HG03097 (cell line): ENCODE results near the gene DMRTA2.

Source experiments
- ATAC-seq: cut with Tn5 transposase; IDR thresholded peaks from one replicate; pipeline ENCODE4 v1.9.1; 2021; ENCODE audit not compliant: unreplicated experiment, low FRiP score

Gene DMRTA2

DNA sequence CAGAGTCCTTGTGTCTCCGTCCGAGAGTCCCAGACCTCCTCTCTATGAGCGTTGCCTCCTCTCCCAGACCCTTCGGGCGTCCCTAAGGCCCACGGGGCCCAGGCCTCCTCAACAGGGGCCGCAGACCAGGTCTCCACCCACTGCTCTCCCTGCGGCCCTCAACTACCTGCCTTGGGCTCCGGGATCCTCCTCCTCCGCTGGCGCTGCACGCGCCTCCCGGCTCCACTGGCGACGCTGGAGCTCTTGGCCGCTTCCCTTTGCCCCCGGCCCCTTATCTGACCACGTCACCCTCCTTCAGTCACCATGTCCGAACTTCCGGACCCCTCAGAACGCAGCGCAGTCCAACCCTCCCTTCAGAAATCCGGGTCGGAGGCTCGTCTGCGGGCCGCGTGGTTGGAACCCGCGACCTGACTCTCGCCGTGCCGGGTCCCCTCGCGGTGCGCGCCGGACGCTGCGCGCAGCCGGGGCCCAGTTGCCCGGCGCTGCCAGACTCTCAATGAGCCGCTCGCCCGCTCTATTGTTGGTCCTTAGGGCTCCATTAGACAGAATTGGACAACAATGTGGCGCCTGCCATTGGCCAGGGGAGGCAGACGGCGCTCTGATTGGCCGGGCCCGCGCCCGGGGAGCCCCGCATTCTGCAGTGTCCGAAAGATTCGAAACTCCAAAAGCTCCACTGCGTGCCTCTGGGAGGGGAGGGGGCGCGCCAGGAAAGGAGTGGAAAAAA is at the start of gene DMRTA2:
DMRTA2 (minus strand) TSS at position 498 of the 724 bp plus-strand sequence. CDS start 1,907 bp downstream, outside the sequence.
- ATAC-seq, result no peak

DNA sequence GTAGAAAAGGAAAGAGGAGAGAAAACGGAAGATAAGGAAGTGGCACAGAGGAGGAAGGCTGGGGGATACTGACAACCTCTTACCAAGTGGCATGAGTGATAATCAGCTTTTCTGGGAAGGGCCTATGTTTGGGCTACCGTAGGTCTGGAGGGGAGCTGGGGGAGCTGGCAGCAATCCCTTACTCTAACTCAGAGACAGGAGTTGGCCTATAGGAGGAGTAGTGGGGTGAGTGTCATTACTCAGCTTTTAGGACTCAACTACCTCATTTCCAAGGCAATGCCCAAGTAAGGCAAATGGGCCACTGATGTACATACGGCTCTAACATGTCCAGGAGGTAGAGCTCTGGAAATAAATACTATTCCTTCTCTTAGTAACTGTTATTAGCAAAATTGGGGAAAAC is 48.7 kb upstream of the DMRTA2 start:
- no peak for ATAC-seq

DNA sequence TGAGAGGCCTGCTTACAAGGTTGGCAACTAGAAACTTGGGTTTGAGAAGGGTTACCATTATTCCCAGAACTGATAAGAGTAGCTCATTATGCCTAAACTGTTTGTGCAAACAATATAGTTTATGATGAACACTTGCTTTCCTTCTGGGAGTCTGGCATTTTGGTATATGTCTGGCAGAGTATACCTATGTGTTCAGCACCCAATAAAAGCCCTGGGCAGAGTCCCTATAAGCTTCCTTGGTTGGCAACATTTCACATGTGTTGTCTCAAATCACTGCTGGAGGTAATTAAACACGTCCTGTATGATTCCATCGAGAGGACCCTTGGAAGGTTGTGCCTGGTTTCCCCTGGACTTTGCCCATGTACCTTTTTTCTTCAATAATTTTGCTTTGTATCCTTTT is 39.7 kb upstream of the DMRTA2 start:
- ATAC-seq, result no peak

DNA sequence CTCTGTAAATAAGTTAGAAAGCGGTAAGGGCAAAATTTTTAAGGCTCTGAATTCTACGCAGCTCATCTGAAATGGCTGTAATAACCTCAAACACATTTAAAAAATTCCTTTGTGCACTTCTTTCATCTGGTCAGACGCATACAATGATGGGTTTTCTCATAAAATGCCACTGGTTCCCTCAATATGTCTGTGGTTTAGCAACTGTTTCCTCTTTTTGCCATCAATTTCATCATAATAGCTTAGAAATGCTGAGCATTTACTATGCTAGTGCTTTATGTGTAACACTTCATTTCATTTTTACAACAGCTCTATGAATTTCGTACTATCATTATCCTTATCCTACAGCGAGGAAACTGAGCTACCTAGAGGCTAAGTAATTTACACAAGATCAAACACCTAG is 35.3 kb upstream of the DMRTA2 start:
- no peak for ATAC-seq

DNA sequence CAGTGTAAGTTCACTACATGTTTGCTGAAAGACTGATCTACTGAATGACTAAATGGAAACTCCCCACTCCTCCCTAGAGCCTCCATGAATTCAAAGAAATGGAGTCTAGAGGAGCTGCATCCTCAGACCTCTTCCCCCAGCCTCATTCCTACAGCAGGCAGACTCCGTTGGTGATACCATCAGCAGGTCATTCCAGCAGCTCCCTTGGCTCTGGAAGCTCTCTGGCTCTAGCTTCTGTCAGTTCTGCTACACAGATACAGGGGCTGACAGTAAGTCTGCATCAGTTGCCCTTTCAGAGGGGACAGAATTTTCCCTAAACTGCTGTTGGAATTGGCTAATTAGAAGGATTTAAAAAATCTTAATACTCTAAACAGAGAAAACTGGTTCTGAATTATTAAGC is 31.7 kb upstream of the DMRTA2 start:
- no peak for ATAC-seq

DNA sequence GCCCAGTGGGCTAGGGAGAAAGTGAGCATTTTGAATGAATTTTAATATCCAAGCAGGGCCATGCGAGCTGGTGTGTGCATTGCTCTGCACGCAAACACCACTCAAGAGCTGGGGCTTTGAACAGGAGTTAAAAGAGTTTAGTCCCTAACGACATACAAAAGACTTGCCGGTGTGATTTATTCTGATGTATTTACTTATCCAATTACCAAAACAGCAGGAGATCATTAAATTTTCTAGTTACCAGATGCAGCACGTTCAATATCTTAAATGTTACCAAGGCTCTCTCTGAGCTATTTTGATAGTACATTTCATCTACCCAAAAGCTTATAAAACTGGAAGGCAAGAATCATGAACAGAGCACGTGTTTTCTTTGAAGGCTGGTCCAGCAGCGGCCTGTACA is 30.0 kb upstream of the DMRTA2 start:
- ATAC-seq, result no peak

DNA sequence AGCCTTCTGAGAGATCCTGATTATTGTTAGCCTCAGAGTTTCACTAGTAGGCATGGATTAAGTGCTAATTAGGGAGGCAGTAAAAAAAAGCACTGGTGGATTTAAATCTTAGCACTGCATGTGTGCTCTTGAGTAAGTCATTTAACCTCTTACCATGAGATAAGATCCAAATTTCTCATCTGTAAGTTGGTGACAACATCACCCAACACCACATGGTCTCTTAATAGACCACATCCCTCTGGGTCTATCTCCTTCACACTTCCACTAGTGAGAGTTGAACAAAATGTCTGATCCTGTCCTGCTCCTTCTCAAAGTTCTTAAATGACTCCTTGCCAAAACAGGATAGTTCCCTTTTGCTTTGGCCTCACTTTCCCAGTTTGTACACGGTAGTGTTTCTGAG is 29.5 kb upstream of the DMRTA2 start:
- no peak for ATAC-seq

DNA sequence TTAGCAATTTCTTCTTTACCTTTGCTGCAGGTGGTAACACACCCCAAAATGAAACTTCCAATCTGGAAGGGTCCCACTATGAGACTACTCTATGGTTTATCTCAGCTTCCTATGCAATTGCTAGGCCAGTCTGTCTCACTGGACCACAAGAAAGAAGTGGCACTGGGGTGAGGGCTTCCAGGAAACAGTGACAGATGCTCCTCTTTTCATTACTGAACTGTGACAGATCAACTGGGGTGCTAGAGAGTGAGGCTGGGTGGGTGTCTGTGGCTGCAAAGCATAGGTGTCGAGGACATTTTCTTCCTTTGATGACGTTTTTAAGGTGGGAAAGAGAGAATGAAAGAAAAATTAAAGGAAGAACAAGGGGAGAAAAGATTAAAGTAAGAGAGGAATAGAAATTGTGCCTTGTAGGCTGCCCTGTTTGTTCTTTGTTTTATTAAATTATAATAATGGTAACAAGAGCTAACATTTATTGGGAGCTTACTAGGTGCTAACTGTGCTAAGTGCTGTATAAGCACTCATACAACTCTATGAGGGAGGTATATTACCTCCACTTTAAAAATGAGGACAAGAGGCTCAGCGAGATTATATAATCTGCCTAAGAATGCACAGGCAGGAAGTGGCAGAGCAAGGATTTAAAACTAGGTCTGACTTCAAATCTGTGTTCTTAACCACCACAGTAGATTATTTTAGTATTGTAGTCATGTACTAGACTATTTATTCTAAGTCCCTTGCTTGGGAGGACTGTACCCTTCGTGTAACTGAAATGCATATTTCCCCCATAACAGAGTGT is 27.8 kb upstream of the DMRTA2 start:
- ATAC-seq, result no peak

DNA sequence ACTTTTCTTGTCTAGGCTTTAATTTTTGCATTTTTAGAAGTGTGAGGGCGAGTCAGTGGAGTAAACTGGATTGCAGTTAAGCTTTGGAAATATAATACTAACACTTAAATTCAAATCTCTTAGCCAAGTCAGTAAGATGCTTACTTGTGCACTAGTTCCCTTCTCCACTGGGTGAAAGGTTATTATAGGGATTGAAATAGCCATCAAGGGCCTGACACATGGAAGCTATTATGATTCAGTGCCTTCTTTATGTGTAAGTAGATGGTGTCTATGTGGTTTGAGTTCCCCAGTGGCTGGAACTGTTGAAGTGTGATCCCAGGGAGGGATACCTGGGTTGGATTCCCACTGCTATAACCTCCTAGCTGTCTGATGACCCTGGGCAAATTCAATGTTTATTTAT is 24.7 kb upstream of the DMRTA2 start:
- ATAC-seq, result no peak

DNA sequence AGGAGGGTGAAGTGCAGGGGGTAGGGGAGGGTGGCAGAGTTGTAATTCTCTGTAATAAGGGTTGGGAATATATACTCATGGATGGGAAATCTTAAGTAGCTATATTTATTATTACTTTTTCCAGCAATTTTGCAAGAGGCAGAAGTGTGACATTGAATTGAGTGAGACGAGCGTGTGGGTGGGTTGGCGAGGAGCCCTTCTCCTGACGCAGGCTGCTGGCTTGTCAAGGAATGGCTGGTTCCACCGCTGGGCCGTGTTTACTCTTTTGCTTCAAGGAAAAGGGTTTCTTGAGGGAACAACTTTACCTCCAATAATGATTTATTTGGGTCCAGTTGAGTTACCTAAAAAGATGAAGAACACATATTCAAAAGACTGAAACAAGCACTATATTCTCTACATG is 17.9 kb upstream of the DMRTA2 start:
- ATAC-seq, result no peak

DNA sequence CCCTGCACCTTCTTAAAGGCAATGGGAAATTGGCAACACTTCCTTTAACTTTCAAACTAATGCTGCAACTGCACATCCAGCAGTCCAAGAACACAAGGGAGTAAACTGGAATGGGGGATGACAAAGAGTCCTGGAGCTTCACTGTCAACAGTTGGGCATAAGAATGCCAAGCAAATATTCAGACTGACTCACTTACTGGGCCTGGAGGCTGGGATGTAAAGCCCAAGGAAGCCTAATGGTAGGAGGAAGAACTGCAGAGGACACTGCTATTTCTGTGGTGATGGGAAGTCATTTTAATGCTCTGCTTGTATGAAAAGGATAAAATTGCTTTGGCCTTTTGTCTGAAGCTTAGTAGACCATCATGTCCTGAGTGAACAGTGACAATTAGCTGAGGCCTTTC is 15.7 kb upstream of the DMRTA2 start:
- ATAC-seq, result no peak

DNA sequence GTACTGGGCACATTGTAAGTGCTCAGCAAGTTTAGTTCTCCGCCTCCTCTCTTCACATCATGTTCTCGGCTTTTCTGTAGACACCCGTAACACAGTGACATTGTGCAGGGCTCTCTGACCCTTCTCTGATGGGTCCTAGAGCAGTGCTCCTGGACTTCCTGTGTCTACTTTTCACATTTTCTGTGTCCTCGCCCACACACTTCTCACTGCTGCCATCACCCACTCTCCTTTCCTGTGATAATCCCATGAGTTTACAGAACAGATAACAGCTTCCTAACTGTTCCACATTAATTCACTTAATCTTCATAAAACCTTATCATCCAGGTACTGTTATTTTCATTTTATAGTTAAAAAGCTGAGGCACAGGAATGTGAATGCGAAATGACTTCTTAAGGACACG is 13.2 kb upstream of the DMRTA2 start:
- ATAC-seq, result no peak

DNA sequence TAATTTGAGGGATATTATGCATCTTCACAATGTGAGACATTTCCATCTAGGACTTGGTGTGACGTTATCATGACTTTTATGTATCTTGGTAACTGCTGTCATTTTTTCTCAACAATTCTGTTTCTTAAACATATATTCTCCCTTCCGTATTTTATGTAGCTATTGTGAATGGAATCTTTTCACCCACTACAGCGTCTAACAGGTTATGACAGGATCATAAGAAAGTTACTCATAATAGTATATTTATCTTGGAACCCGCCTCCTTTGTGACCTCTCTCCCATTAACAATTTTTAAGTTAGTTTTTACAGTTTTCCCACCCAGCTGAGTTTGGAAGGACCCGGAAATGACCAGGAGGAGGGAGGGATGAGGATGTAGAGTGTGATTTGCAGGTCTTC is 6.8 kb upstream of the DMRTA2 start:
- no peak for ATAC-seq

DNA sequence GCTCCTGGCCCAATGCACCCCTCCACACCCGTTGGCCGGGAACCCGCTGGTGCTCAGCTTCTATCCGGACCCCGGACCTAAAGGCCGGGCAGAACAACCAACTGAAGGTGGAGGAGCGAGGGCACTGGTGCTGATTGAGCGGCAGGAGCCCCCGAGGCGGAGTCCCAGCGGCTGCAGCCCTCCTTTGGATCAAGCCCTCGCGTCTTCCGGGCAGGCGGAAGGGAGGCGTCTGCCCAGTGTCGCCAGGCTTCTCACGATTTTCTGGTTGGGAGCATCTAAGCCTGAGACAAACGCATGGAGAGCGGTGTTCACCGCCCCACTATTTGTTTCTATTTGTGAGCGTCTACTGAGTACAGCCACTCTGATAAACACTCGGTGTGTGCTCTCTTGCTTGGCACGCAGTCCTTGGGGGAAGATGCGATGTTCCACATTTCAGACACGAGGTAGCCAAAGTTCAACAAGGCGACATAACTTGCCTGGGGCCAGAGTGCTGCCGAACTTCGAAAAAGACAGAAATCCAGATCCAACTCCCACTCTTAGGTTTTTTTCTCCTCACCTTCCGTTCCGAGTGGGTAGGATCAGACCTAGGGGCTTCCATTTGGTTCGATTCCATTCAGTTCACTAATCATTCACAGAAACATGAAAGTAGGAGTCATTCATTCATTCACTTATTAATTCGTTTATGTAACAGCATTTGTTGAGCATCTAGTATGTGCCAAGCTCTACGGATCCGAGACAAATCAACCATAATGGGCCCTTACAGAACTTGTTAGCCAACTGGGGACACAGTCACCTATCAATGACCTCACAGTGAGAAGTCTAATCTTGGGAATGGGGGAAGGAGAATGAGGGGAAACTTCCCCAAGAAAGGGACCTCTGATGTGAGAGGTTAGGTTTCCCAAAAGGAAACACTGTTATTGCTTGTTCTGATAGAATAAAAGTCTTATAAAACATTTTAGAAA is 4.9 kb upstream of the DMRTA2 start:
- no peak for ATAC-seq

DNA sequence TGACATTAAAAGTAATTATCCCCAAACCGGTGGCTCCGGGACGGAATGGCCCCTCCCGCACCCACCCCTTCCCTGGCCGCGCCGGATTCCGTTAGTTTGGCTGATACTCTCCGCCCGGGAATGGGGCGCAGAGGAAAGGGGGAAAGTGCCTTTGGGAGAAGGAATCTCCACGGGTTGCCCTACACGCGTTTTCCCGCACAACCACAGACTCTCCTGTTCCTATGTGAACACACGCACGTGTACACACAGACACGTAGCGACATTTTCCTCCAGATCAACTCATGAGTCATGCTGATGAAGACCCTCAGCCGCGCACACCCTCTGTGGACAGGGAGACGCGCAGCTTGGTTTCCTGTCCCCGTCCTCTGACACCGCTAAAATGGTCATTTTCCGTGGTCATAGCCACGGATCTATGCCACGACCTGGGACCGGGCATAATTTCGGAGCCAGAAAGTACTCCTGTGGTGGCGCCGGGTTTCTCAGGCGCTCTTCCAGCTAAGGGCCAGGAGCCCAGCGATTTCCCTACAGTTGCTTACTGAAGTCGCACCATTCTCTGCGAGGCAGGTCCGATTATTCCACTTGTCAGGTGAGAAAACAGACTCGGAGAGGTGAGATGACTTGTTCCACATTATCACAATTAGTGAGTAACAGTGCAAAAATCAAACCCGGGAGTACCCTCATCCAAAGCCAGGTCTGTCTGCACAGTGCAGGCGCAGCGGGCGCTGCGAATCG is 4.0 kb upstream of the DMRTA2 start:
- ATAC-seq, result no peak

DNA sequence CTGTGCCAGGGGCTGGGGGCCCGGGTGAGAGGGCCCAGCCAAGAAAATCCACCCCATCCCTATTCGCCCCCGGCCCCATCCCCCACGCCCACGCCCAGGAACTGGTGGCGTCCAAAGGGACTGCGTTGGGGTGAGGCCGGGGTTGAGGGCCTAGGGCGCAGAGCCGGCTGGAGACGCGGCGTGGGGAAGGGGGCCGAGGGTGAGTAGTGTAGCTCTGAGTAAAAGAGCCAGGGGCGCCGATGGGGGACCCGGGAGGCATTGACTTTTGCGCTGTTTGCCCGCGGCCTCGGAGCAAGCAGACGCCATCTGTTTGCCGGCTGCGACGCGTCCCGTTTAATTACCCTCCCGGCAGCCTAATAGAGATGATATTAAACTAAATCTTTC is 3.5 kb upstream of the DMRTA2 start:
- no peak for ATAC-seq

DNA sequence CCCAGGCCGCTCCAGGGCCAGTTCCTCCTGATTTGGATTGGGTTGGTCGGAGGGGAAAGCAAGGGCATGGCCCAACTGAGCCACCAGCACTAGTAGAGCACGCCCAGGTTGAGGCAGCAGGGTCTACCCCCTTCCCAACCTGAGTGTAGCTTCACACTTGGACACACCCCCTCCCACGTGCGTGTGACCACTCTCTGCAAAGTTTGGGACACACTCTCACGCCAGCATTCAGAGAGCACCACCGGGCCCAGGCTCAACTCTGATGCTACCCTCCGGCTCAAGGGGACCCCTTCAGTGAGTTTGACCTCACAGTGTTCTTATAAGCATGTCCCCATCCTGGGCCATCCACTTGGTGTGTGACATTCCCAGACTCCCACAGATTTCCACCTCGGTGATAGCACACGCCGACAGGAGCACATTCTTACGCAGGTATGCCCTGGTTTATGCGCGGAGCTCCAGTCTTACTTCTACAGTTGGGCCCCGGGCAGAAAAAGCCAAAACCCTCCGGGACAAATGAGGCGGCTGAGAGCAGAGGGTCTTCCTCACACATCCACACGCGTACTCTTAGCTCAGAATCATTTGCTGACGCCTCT is 3.0 kb upstream of the DMRTA2 start:
- no peak for ATAC-seq

DNA sequence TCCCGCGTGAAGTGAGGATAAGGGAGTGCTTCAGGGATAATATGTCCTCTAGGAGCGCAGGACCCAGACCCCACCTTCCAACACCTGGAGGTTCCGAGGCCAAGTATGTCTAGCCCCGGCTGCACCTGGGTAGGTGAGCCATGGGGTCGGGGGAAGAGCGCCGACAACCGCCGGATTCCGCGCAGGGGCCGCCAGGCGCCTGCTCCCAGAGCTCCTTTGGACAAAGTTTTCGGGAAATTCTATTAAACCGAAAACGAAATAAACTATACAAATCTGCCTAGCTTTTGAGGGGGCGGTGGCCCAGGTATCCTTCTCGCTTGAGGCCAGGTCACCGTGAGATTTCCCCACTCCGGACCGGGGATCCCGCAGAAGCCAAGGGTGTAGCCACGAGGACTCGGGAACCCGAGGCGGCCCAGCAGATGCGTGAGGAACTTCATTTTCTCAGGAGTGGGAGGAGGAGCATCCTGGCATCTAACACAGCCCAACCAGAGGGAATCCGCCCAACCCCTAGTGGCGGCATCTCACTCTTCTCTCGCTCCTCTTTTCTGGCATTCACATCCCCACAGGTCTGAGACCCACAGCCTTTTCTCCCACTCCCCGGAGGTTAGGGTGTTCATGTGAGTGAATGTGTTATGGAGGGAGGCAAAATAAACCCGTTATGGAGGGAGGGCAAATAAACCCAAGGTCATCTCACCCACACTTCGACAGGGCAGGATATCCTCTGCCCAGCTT is 2.3 kb upstream of the DMRTA2 start:
- no peak for ATAC-seq

DNA sequence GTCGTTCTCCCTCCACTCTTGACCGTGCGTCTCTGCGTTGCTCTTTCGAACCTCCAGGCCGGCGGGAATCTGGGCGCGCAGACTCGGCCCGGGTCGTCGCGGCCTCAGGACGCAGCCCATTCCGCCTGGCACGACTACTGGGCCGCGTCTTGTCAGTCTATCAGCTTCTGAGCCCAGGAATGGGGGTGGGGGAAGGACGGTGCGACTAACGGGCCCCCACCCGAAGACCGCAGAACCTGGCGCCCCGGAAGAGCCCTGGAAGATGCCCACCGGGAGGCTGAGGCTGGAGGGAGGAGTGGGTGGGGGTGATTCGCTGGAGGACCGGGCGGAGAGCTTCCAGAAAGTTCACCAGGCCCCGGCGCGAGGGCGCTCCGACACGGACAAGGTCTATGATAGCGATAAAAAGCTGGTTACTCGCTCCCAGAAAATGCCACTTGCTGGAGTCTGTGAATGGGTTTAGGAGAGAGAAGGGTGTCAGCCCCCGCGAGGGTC is 1.7 kb upstream of the DMRTA2 start:
- ATAC-seq, result no peak
